Peyer's patch (tissue), 4 donors: ENCODE measurements around the gene HMOX2. TPM values are rescaled to one million over a fixed set of nuclear protein-coding genes. Genes with fewer than 3 reads are reported as not detected.

ENCODE experiments used
- DNase-seq, 3 donors: peaks; one replicate each; pipeline ENCODE4 v3.0.0-alpha.2; 2017 to 2019
- H3K27ac ChIP-seq, 4 donors: fragments of 200-600 bp; sonication (generic); one replicate each; pipeline ENCODE4 v1.5.1; 2016 to 2019
- H3K27me3 ChIP-seq, 2 donors: fragments of 200-600 bp; sonication (generic); one replicate each; pipeline ENCODE4 v1.5.1; 2019
- H3K36me3 ChIP-seq, 3 donors: fragments of 200-600 bp; sonication (generic); one replicate each; pipeline ENCODE4 v1.5.1; 2016 to 2019
- H3K4me1 ChIP-seq, 4 donors: fragments of 200-600 bp; sonication (generic); one replicate each; pipeline ENCODE4 v1.5.1; 2016 to 2019
- H3K4me3 ChIP-seq, 4 donors: fragments of 200-600 bp; sonication (generic); 1 replicate in 3 of 4; 2 replicates in 1 of 4; pipeline ENCODE4 v1.5.1; 2016 to 2019; ENCODE audit warnings: mild to moderate bottlenecking in 1 of 4
- H3K9me3 ChIP-seq, 4 donors: fragments of 200-600 bp; sonication (generic); one replicate each; pipeline ENCODE4 v1.5.1; 2016 to 2019; ENCODE audit warnings: mild to moderate bottlenecking in 1 of 4
- POLR2A ChIP-seq, 2 donors: fragments of 450-650 bp; IDR thresholded peaks; one replicate each; pipeline ENCODE4 v1.5.1; 2017; ENCODE audit warnings: antibody characterized with exemption in 2 of 2, mild to moderate bottlenecking in 2 of 2, moderate library complexity in 2 of 2
- total RNA-seq, 4 donors: library from RNA; depleted of rRNA; stranded (reverse); fragments of >200 nt; gene quantifications; one replicate each; pipeline ENCODE4 v1.1.0, GENCODE V29; 2016
- TF ChIP-seq, protein P1 (sequence below), 6 experiments: fragments of 450-650 bp in 4 of 6; fragments of 200-600 bp in 2 of 6; sonication (generic) in 1 of 6; IDR thresholded peaks; one replicate each; pipeline ENCODE4 v1.5.1; 2017 to 2019; ENCODE audit warnings: antibody characterized with exemption in 6 of 6, mild to moderate bottlenecking in 3 of 6, moderate library complexity in 1 of 6

HMOX2 gene
- total RNA-seq, 4 donors from 2014 or later = 37.1 to 64.8 (median 61.1) TPM

DNA sequence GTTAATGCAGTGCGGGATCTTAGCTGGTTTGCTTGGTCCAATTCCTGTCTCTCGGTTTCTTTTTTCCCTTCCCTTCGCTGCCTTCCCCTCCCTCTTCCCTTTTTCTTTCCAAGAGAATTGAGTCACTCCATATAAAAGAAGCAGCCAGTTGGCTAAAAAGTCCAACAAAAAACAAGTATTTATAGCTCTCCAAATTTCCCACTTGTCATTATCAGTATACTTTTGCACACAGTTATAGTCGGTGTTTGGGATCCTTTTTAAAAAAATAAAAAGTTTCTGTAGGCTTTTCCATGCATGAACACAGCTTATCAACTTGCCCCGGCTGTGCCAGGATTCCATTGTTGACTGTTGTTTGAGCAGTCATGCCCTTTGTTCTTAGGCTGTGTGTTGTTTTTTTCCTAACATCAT is 24.9 kb downstream of the HMOX2 start:
- H3K4me1 ChIP-seq = peaks cover 0 to 24% (median 16%) of the 10 kb centered on the region in 4 donors
- no peak for DNase-seq
- TF ChIP-seq, protein P1, sequence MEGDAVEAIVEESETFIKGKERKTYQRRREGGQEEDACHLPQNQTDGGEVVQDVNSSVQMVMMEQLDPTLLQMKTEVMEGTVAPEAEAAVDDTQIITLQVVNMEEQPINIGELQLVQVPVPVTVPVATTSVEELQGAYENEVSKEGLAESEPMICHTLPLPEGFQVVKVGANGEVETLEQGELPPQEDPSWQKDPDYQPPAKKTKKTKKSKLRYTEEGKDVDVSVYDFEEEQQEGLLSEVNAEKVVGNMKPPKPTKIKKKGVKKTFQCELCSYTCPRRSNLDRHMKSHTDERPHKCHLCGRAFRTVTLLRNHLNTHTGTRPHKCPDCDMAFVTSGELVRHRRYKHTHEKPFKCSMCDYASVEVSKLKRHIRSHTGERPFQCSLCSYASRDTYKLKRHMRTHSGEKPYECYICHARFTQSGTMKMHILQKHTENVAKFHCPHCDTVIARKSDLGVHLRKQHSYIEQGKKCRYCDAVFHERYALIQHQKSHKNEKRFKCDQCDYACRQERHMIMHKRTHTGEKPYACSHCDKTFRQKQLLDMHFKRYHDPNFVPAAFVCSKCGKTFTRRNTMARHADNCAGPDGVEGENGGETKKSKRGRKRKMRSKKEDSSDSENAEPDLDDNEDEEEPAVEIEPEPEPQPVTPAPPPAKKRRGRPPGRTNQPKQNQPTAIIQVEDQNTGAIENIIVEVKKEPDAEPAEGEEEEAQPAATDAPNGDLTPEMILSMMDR (IDR thresholded peaks at IDR 0.05) = no peak
- no peak for TF ChIP-seq POLR2A (IDR thresholded peaks at IDR 0.05)
- H3K27ac ChIP-seq = peak overlapping the region in 1 of 4 donors; percentile 30
- H3K9me3 ChIP-seq = no peaks in the 10 kb centered on the region
- no peak overlapping the region for H3K4me3 ChIP-seq
- H3K27me3 ChIP-seq = no peaks in the 10 kb centered on the region
- H3K36me3 ChIP-seq = peaks cover 0 to 10% (median 0%) of the 10 kb centered on the region in 3 donors

DNA sequence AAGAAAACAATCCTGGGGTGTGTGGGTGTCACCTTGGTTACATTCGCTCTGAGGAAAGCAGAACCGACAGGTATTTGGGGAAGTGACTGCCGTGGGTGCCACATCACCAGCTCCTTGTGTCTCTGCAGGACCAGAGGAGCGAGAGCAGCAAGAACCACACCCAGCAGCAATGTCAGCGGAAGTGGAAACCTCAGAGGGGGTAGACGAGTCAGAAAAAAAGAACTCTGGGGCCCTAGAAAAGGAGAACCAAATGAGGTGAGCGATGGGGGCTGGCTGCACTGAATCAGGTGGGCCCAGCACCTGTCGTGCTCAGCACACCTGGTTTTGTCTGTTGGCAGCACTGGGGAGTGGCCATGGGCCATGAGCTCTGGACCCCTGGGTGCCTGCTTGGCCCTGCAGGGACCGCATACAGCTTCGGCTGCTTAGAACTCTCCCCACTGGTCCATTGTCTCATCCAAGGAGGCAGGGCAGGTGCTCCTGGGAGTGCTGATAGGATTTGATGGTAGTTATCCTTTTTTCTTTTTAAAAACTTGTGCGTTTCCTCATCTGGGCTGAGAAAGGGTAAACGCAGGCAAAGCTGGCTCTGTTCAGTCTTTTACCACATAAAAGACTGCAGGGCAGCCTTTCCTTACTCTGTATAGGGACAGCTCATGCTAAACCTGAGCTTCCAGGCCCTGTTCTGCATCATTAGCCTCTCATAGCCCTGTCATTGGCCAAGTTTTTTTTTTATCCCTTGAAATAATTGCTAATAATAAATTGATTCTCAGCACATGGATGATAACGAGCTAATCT is 29.4 kb downstream of the HMOX2 start:
- TF ChIP-seq, protein P1 (IDR thresholded peaks at IDR 0.05) = no peak
- no peak for TF ChIP-seq POLR2A (IDR thresholded peaks at IDR 0.05)
- H3K27ac ChIP-seq = peak overlapping the region; percentile 63 to 82 (median 66)
- no peak overlapping the region for H3K4me3 ChIP-seq
- DNase-seq = peak in 2 of 3 donors; percentile 91 to 93
- peaks cover 0 to 28% (median 15%) of the 10 kb centered on the region in 4 donors for H3K4me1 ChIP-seq
- H3K9me3 ChIP-seq = no peaks in the 10 kb centered on the region
- H3K36me3 ChIP-seq = peaks cover 0 to 37% (median 0%) of the 10 kb centered on the region in 3 donors
- H3K27me3 ChIP-seq = no peaks in the 10 kb centered on the region

DNA sequence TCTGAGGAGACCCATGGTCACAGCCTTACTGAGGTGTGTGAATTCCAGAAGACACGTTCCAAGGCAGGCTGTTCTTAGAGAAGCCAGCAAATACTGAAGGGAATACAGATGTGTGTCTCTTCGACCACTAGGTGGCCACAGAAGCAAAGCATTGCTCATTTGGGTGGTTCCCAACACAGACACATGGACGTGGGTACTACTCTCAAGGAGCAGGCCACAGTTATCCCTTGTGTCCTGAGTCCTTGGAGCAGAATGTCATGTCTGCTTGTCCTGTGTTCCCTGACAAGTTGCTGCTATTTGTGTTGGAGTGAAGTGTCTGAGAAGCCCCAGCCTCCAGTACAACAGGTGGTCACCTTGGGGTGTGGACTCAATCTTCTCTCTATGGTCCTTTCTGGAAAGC is 30.3 kb downstream of the HMOX2 start:
- Histone ChIP-seq H3K9me3 (no peaks in the 10 kb centered on the region), H3K27ac (peak overlapping the region; percentile 18 to 82 (median 51)), H3K4me1 (peaks cover 0 to 20% (median 13%) of the 10 kb centered on the region in 4 donors), H3K4me3 (no peak overlapping the region), H3K36me3 (peaks cover 0 to 46% (median 0%) of the 10 kb centered on the region in 3 donors), H3K27me3 (no peaks in the 10 kb centered on the region)
- TF ChIP-seq POLR2A (IDR thresholded peaks at IDR 0.05) = no peak
- TF ChIP-seq, protein P1 (IDR thresholded peaks at IDR 0.05) = peak; percentile 79 to 89 (median 86)
- DNase-seq = peak in 2 of 3 donors; percentile 56 to 86

DNA sequence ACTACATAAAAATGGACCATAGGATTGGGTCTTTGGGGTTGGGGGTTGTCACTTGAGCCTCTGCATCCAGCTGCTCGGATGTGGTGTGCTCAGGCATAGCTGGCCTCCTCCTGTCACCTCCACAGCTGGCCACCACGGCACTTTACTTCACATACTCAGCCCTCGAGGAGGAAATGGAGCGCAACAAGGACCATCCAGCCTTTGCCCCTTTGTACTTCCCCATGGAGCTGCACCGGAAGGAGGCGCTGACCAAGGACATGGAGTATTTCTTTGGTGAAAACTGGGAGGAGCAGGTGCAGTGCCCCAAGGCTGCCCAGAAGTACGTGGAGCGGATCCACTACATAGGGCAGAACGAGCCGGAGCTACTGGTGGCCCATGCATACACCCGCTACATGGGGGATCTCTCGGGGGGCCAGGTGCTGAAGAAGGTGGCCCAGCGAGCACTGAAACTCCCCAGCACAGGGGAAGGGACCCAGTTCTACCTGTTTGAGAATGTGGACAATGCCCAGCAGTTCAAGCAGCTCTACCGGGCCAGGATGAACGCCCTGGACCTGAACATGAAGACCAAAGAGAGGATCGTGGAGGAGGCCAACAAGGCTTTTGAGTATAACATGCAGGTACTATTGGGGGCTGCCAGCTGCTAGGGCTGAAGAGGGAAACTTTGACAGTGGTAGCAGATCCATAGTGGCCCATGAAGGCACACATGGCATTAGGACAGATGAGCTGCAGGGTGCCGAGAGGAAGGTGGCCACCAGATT is 31.6 kb downstream of the HMOX2 start:
- H3K27me3 ChIP-seq = no peaks in the 10 kb centered on the region
- H3K36me3 ChIP-seq = peaks cover 0 to 59% (median 0%) of the 10 kb centered on the region in 3 donors
- H3K27ac ChIP-seq = no peak overlapping the region
- TF ChIP-seq POLR2A (IDR thresholded peaks at IDR 0.05) = no peak
- TF ChIP-seq, protein P1 (IDR thresholded peaks at IDR 0.05) = no peak
- H3K4me3 ChIP-seq = no peak overlapping the region
- peaks cover 0 to 22% (median 13%) of the 10 kb centered on the region in 4 donors for H3K4me1 ChIP-seq
- no peak for DNase-seq
- H3K9me3 ChIP-seq = no peaks in the 10 kb centered on the region

DNA sequence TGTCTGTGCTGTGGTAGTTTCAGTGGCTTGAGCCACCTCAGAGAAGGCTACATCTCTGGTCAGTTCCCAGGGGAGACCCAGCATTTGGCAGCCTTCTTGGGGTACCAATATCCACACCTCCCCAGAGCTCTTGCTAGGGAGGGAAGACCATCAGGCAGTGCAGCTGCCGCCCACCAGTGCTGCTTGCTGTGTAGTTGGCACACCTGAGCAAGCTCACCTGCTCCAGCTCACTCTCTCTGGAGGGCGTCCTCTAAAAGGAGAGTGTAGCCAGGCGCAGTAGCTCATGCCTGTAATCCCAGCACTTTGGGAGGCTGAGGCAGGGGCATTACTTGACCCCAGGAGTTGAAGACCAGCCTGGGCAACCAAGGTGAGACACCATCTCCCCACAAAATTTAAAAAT is 32.6 kb downstream of the HMOX2 start:
- Histone ChIP-seq H3K9me3 (no peaks in the 10 kb centered on the region), H3K27ac (no peak overlapping the region), H3K4me3 (no peak overlapping the region), H3K4me1 (peaks cover 0 to 28% (median 13%) of the 10 kb centered on the region in 4 donors), H3K27me3 (no peaks in the 10 kb centered on the region), H3K36me3 (peaks cover 0 to 69% (median 0%) of the 10 kb centered on the region in 3 donors)
- no peak for DNase-seq
- no peak for TF ChIP-seq POLR2A (IDR thresholded peaks at IDR 0.05)
- TF ChIP-seq, protein P1 (IDR thresholded peaks at IDR 0.05) = no peak
